Stomach smooth muscle (tissue), 2 donors: ENCODE data around the gene ATP8A1.

Experiments
- H3K27ac ChIP-seq: one replicate; pipeline ENCODE4 v1.7.0; 2013; ENCODE audit warnings: mild to moderate bottlenecking, low read length, inconsistent platforms
- H3K27me3 ChIP-seq, 2 donors: one replicate each; pipeline ENCODE4 v1.7.0; 2013; ENCODE audit warnings: low read length in 2 of 2; ENCODE audit not compliant: insufficient read depth in 2 of 2, control insufficient read depth in 1 of 2
- H3K36me3 ChIP-seq, 2 donors: one replicate each; pipeline ENCODE4 v1.7.0; 2013; ENCODE audit warnings: low read length in 2 of 2; ENCODE audit not compliant: control insufficient read depth in 2 of 2, insufficient read depth in 2 of 2
- H3K4me1 ChIP-seq: one replicate; pipeline ENCODE4 v1.7.0; 2013; ENCODE audit warnings: low read length; ENCODE audit not compliant: control insufficient read depth, insufficient read depth
- H3K4me3 ChIP-seq, 2 donors: one replicate each; pipeline ENCODE4 v1.7.0; 2013; ENCODE audit warnings: low read length in 2 of 2
- H3K9ac ChIP-seq, 2 donors: one replicate each; pipeline ENCODE4 v1.7.0; 2013; ENCODE audit warnings: low read length in 2 of 2, mild to moderate bottlenecking in 1 of 2
- H3K9me3 ChIP-seq, 2 donors: one replicate each; pipeline ENCODE4 v1.7.0; 2013; ENCODE audit warnings: low read length in 2 of 2; ENCODE audit not compliant: control insufficient read depth in 2 of 2
- donor health status: healthy.
- donor health status: Pancreatic carcinoma.

The ATP8A1 gene

DNA sequence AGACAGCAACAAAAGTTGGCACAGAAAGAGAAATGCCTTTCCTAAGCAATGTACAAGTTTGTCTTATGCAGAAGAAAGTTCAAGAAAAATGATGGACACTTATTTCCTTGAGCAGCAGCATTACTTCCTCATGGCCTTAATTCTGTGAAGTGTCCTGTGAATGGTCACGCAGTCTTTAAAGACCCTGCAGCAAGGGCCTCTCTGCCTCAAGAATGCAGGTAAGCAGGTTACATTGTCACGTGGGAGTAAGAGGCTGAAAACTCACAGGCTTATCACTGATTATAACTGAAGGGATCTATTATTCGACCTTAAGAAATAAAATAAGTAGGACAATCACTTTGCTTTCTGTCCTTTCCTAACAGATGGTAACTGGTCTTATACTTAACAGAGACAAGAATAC lies 109.1 kb downstream of the ATP8A1 start:
- H3K9ac ChIP-seq: no peak overlapping the region
- no peaks in the 10 kb centered on the region for H3K4me1 ChIP-seq
- no peaks in the 10 kb centered on the region for H3K27me3 ChIP-seq
- H3K27ac ChIP-seq: no peak overlapping the region
- no peaks in the 10 kb centered on the region for H3K36me3 ChIP-seq
- H3K4me3 ChIP-seq: no peak overlapping the region
- no peaks in the 10 kb centered on the region for H3K9me3 ChIP-seq

DNA sequence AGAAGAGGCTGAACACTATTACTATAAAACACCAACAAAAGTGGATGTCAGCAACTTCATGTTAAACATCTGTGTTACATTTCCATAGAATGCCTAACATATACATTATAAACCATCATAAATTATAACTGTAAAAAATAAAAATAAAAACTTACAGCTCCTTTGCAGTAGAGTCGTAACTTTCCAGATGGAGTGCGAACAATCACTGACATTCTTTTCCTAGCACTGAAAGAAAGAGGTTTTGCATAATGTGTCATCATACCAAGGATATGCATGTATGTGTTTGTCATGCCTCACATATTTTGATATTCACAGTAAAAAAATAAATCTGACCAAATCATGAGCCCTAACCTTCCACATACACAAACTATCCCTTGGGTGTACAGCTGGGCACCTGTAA lies 113.1 kb downstream of the ATP8A1 start:
- H3K27ac ChIP-seq: no peak overlapping the region
- H3K9ac ChIP-seq: no peak overlapping the region
- H3K9me3 ChIP-seq: no peaks in the 10 kb centered on the region
- H3K36me3 ChIP-seq: no peaks in the 10 kb centered on the region
- no peak overlapping the region for H3K4me3 ChIP-seq
- no peaks in the 10 kb centered on the region for H3K27me3 ChIP-seq
- H3K4me1 ChIP-seq: no peaks in the 10 kb centered on the region

DNA sequence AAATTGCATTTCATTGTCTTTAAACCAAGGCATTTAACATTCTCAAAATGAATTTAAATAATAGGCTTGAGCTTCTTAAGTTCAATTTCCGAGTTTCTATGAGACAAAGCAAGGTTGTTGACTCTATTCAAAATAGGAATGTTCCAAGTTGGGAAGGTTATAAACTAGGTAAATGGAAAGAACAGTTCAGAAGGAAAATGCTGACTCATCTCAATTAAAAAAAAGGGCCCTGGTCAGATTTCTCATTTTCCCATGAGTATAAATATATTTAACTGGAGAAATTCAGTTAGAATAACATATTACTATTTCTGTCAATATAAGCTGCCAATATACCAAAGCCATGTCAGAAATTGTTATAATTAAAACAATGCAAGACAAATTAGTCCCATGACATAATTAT lies 113.8 kb downstream of the ATP8A1 start:
- no peaks in the 10 kb centered on the region for H3K4me1 ChIP-seq

DNA sequence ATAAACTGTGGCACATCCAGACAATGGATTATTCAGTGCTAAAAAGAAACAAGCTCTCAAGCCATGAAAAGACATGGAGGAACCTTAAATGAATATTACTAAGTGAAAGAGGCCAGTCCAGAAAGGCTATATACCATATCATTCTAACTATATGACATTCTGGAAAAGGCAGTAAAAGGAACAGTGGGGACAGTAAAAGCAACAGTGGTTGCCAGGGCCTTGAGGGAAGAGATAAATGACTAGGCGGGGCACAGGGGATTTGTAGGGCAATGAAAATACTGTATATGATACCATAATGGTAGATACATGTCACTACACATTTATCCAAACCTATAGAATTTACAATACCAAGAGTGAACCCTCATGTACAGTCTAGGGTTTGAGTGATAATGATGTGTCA lies 115.3 kb downstream of the ATP8A1 start:
- Histone ChIP-seq H3K4me3 (no peak overlapping the region), H3K27ac (no peak overlapping the region), H3K9me3 (peaks cover 0 to 1% of the 10 kb centered on the region in 2 donors), H3K36me3 (no peaks in the 10 kb centered on the region), H3K4me1 (no peaks in the 10 kb centered on the region), H3K9ac (no peak overlapping the region), H3K27me3 (no peaks in the 10 kb centered on the region)

More for the DNA sequence above, 113.8 kb downstream of the ATP8A1 start:
- H3K27me3 ChIP-seq: no peaks in the 10 kb centered on the region
- H3K36me3 ChIP-seq: no peaks in the 10 kb centered on the region
- H3K9me3 ChIP-seq: no peaks in the 10 kb centered on the region
- no peak overlapping the region for H3K27ac ChIP-seq
- no peak overlapping the region for H3K4me3 ChIP-seq
- H3K9ac ChIP-seq: no peak overlapping the region

DNA sequence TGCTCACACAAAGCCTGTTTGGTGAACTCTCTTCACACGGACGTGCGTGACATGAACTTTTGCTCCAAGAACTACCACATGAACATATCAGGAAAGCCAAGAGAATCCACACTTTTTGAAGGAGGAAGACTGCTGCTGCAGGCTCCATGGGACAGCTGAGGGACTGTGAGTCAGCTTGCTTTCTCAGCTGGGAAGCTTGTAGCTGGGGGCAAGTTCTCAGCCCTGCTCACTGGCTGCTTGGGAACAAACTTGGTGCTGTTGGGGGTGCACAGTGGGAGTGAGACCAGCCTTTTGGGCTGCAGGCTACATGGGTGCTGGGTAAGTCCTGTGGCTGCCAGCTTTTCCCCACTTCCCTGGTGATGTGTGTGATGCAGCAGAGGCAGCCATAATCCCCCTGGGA lies 123.9 kb downstream of the ATP8A1 start:
- Histone ChIP-seq H3K36me3 (peaks cover 2 to 3% of the 10 kb centered on the region in 2 donors), H3K9me3 (peaks cover 0 to 1% of the 10 kb centered on the region in 2 donors), H3K27me3 (no peaks in the 10 kb centered on the region), H3K27ac (no peak overlapping the region), H3K4me3 (no peak overlapping the region), H3K4me1 (no peaks in the 10 kb centered on the region), H3K9ac (no peak overlapping the region)

DNA sequence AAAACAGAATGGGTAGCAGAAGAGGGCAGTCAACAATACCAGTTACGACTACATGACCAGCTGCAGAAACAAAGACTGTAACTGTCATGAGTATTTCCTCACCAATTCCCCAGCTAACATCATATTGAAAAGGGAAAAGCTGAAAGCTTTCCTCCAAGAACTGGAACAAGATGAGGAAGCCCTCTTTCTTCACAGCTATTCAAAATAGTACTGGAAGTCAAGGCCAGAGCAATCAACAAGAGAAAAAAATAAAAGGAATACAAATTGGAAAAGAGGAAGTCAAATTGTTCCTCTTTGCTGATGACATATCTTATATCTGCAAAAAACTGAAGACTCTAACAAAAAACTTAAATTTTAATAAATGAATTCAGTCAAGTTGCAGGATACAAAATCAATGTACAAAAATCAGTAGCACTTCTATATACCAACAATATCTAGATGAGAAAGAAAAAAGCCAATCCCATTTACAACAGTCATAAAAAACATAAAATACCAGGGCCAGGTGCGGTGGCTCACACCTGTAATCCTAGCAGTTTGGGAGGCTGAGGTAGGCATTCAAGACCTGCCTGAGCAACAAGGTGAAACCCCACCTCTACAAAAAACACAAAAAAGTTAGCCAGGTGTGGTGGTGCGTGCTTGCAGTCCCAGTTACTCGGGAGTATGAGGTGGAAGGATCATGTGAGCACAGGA lies 125.4 kb downstream of the ATP8A1 start:
- no peaks in the 10 kb centered on the region for H3K27me3 ChIP-seq
- no peak overlapping the region for H3K9ac ChIP-seq
- H3K4me3 ChIP-seq: no peak overlapping the region
- H3K4me1 ChIP-seq: no peaks in the 10 kb centered on the region
- H3K9me3 ChIP-seq: no peaks in the 10 kb centered on the region
- no peak overlapping the region for H3K27ac ChIP-seq
- peaks cover 2 to 3% of the 10 kb centered on the region in 2 donors for H3K36me3 ChIP-seq

DNA sequence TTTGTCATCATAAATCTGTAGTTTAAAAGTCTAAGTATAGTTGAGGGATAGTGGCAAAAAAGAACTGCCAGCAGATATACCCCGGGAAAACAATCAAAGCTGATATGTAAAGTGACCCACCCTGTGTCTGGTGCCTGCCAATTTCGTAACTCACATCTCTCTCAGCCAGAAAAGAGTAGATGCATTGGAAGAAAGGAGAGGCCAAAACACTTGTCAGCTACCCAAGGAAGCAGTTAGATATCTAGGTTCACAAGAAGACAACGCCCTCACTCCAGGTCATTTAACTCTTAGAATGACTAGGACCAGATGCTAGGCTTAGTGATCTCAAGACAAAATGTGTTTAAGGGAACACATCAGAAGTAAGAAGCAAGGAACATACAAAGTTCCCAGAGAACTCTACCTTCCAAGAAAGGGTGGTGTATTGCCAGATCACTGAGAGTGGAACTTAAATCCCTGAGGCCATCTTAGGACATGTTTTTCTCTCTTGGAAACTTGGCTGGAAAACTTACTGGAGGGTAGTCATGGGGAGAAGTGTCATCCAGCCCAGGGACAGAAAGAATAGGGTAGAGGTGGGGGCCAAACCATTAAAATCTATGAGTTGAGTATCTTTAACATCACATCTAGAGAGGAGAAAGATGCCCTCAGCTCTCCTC lies 133.7 kb downstream of the ATP8A1 start:
- H3K9ac ChIP-seq: no peak overlapping the region

DNA sequence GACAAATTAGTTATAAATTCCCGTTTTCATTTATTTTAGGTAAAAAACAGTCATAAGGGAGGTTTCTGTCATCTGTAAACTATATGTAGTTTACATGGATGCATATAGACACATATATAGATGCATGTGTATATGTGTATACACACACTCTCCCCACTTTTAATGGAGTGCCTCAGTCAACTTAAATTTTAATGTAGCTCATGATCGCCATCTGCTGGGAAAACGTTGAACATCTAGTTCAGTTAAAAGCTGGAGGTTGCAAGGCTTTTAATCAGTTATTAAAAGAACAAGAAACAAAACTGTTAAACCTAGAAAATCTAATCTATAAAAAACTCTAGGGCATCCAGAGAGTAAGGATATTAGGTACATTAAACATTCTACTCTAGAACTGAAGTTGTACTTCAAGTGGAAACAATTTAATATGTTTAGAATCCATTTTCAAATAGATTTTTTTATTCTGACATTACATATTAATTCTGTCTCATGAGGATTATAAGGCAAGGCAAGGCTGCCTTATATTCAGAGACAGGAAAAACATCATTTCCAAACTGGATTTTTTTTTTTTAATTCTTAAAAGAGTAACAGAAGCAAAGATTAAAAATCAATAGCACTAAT lies 137.0 kb downstream of the ATP8A1 start:
- Histone ChIP-seq H3K27me3 (no peaks in the 10 kb centered on the region), H3K9ac (no peak overlapping the region), H3K4me3 (no peak overlapping the region), H3K9me3 (no peaks in the 10 kb centered on the region), H3K36me3 (no peaks in the 10 kb centered on the region), H3K4me1 (no peaks in the 10 kb centered on the region), H3K27ac (no peak overlapping the region)

More for the DNA sequence above, 133.7 kb downstream of the ATP8A1 start:
- Histone ChIP-seq H3K4me1 (no peaks in the 10 kb centered on the region), H3K27ac (no peak overlapping the region), H3K36me3 (no peaks in the 10 kb centered on the region), H3K9me3 (no peaks in the 10 kb centered on the region), H3K27me3 (no peaks in the 10 kb centered on the region), H3K4me3 (no peak overlapping the region)

DNA sequence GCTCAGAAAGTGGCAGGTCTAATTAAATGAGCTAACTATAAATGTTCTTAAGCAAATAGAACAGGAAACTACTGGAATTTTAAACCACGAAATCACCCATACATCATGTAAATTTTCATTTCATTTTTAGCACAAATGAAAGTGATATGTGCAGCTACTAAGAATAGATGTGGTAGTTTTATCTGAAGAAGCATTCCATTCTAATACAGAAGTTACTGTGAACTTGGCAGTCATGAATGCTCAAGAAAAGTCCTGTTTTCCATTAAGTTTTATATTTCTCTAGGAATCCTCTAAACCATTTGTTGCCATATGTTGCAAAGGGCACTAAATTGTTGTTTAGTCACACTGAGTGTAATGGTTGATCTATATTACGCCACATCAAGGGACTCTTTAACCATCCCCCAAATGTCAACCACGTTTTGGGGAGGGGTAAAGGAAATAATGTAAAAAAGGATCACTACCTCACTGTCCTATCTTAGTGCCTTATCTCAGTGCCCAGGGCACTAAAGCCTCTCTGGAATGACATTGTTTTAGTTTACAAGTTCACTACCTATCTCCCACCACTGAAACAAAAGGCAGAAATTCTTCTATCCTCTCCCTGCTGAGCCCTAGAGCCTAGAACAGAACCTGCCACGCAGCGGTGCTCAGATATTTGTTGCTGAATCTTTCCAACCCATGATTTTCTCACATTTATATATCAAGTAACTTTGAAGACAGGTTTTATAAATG lies 141.6 kb downstream of the ATP8A1 start:
- Histone ChIP-seq H3K36me3 (no peaks in the 10 kb centered on the region), H3K27ac (no peak overlapping the region), H3K9me3 (no peaks in the 10 kb centered on the region), H3K9ac (no peak overlapping the region), H3K4me3 (no peak overlapping the region), H3K27me3 (no peaks in the 10 kb centered on the region), H3K4me1 (no peaks in the 10 kb centered on the region)

DNA sequence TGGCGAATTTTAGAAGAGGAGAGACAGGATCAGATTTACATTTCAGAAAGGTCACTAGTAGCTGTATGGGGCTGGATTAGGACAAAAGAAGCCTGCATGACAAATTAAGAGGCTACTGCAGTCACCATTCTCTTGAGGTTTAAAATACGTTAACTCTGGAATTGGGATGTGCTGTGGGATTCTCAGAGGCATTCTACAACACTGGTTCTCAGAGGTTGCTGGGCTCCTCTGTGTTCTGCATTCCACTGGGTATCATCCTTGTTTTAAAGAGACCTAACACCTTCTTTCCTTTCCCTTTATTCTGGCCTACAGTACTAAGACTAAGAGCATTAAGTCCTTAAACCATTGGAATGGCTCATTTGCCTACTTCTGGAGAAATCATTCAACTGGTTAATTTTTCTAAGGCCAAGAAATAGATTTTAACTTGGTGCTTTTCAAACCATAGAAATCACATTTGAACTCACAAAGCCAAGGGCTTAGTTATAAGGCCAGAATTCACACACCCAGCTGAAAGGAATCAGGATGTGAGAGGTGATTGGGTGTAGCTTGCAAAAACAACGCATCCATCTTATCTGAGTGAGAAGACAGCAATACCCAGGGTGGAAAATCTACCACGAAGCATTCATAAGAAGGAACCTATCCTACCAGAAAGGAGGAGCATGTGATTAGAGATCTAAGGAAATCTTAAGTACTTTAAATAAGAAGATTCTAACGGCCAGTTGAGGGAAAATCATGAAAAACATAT lies 143.0 kb downstream of the ATP8A1 start:
- no peaks in the 10 kb centered on the region for H3K36me3 ChIP-seq
- no peak overlapping the region for H3K27ac ChIP-seq
- no peak overlapping the region for H3K9ac ChIP-seq
- no peaks in the 10 kb centered on the region for H3K4me1 ChIP-seq
- H3K4me3 ChIP-seq: no peak overlapping the region
- no peaks in the 10 kb centered on the region for H3K9me3 ChIP-seq
- no peaks in the 10 kb centered on the region for H3K27me3 ChIP-seq
